HCT116 (cell line): ENCODE data around the gene SLC40A1. TPM values are rescaled to one million over a fixed set of nuclear protein-coding genes. Genes with fewer than 3 reads are reported as not detected.

Source experiments
- ATAC-seq: fragments of 200-7000 bp; cut with Tn5 transposase; 2 replicates; pipeline ENCODE4 v1.9.1; 2020; ENCODE audit warnings: mild to moderate bottlenecking, moderate library complexity
- BruUV-seq: library from RNA; stranded (reverse); fragments of 400-500 nt; replicated peaks from 2 replicates; lab custom pipeline; 2021; lab: Mats Ljungman, UMichigan
- CTCF ChIA-PET: fragments of 300-600 bp; sonication (Branson Sonifier 250); formaldehyde crosslinking; loops from one replicate; lab custom pipeline; 2021; ENCODE audit warnings: antibody characterized with exemption; lab: Charles Lee
- POLR2A ChIA-PET: fragments of 300-600, 350-600 bp; sonication (Branson Sonifier 250); formaldehyde crosslinking; loops from one replicate; lab custom pipeline; 2021; ENCODE audit warnings: antibody characterized with exemption; lab: Charles Lee
- RAD21 ChIA-PET, 2 experiments: fragments of 300-600 bp; sonication (Branson Sonifier 250); formaldehyde crosslinking; loops; one replicate each; lab custom pipeline; 2023; ENCODE audit warnings: low total read pairs in 2 of 2; ENCODE audit not compliant: uncharacterized antibody in 2 of 2, unreplicated experiment in 2 of 2, low non-redundant PET in 1 of 2; lab: Charles Lee
- DNase-seq: peaks from one replicate; pipeline ENCODE4 v3.0.0-alpha.2; 2010; ENCODE audit warnings: low read depth, low spot score
- H2AFZ ChIP-seq: fragments of 200-600 bp; shearing (Covaris generic), sonication (generic); 2 replicates; pipeline ENCODE4 v1.6.1; 2017; ENCODE audit warnings: low read depth, mixed run types, mixed read lengths, antibody characterized with exemption, low read length; ENCODE audit not compliant: poor library complexity, severe bottlenecking
- H3K27ac ChIP-seq: 2 replicates; pipeline ENCODE4 v1.5.1; 2012; ENCODE audit warnings: low read depth, low read length
- H3K27me3 ChIP-seq: fragments of 200-600 bp; sonication (generic); 2 replicates; pipeline ENCODE4 v1.6.1; 2016; ENCODE audit warnings: mixed run types, low read length, mixed read lengths; ENCODE audit not compliant: insufficient read depth
- H3K36me3 ChIP-seq, 2 experiments: fragments of 200-500 bp in 1 of 2; fragments of 200-600 bp in 1 of 2; sonication (Bioruptor generic) in 1 of 2; sonication (generic) in 1 of 2; 2 replicates each; pipeline versions ENCODE4 v1.5.1 to v1.6.1; 2014 to 2016; ENCODE audit warnings: low read length in 2 of 2, inconsistent platforms in 1 of 2, mixed read lengths in 1 of 2, mixed run types in 1 of 2; ENCODE audit not compliant: insufficient read depth in 2 of 2, control insufficient read depth in 1 of 2
- H3K4me1 ChIP-seq, 2 experiments: fragments of 200-600 bp in 1 of 2; sonication (generic) in 1 of 2; 2 replicates each; pipeline versions ENCODE4 v1.5.1 to v1.6.1; 2012 to 2017; ENCODE audit warnings: low read length in 2 of 2, inconsistent platforms in 1 of 2, mild to moderate bottlenecking in 1 of 2, mixed read lengths in 1 of 2, mixed run types in 1 of 2, moderate library complexity in 1 of 2; ENCODE audit not compliant: insufficient read depth in 2 of 2, control insufficient read depth in 1 of 2
- H3K4me2 ChIP-seq: fragments of 200-600 bp; sonication (generic); 2 replicates; pipeline ENCODE4 v1.6.1; 2017; ENCODE audit warnings: mixed run types, low read length, mixed read lengths
- H3K4me3 ChIP-seq, 2 experiments: fragments of 200-600 bp in 1 of 2; sonication (generic) in 1 of 2; replicated peaks in 1 of 2; 2 replicates each; pipeline ENCODE4 v1.5.1; 2011 to 2016; ENCODE audit warnings: low read length in 2 of 2, control low read depth in 1 of 2, low read depth in 1 of 2, mild to moderate bottlenecking in 1 of 2, mixed read lengths in 1 of 2, mixed run types in 1 of 2
- H3K79me2 ChIP-seq: fragments of 200-600 bp; sonication (generic); 2 replicates; pipeline ENCODE4 v1.6.1; 2017; ENCODE audit warnings: mild to moderate bottlenecking, mixed run types, low read length, moderate library complexity, mixed read lengths; ENCODE audit not compliant: insufficient read depth
- H3K9ac ChIP-seq: fragments of 200-600 bp; sonication (generic); 2 replicates; pipeline ENCODE4 v1.6.1; 2016; ENCODE audit warnings: low read length, mixed read lengths
- H3K9me2 ChIP-seq: fragments of 200-600 bp; sonication (generic), shearing (Covaris generic); 2 replicates; pipeline ENCODE4 v1.6.1; 2017; ENCODE audit warnings: mixed run types, mild to moderate bottlenecking, moderate library complexity; ENCODE audit not compliant: insufficient read depth
- H3K9me3 ChIP-seq, 2 experiments: fragments of 200-500 bp in 1 of 2; fragments of 200-600 bp in 1 of 2; sonication (Bioruptor generic) in 1 of 2; sonication (generic) in 1 of 2; 2 replicates each; pipeline ENCODE4 v1.6.1; 2014 to 2017; ENCODE audit warnings: low read length in 2 of 2, mixed read lengths in 2 of 2, inconsistent platforms in 1 of 2, low read depth in 1 of 2, mild to moderate bottlenecking in 1 of 2, mixed run types in 1 of 2, moderate library complexity in 1 of 2; ENCODE audit not compliant: control insufficient read depth in 1 of 2, insufficient read depth in 1 of 2
- H4K20me1 ChIP-seq: fragments of 200-600 bp; sonication (generic), shearing (Covaris generic); 2 replicates; pipeline ENCODE4 v1.6.1; 2017; ENCODE audit warnings: mixed run types, mild to moderate bottlenecking, moderate library complexity; ENCODE audit not compliant: insufficient read depth
- ATF3 ChIP-seq: IDR thresholded peaks from 2 replicates; pipeline ENCODE4 v1.6.1; 2012
- CBX3 ChIP-seq: IDR thresholded peaks from 2 replicates; pipeline ENCODE4 v1.6.1; 2012; ENCODE audit warnings: low read depth
- CTCF ChIP-seq, 3 experiments: fragments of 200-600 bp in 1 of 3; sonication (generic) in 1 of 3; IDR thresholded peaks in 2 of 3; conservative IDR thresholded peaks in 1 of 3; 2 replicates each; pipeline ENCODE4 v1.5.1; 2012 to 2017; ENCODE audit warnings: low read depth in 2 of 3, low read length in 2 of 3, antibody characterized with exemption in 1 of 3, borderline replicate concordance in 1 of 3, control low read depth in 1 of 3, mild to moderate bottlenecking in 1 of 3, mixed read lengths in 1 of 3, mixed run types in 1 of 3, moderate library complexity in 1 of 3; ENCODE audit not compliant: insufficient read depth in 1 of 3
- EGR1 ChIP-seq: IDR thresholded peaks from 2 replicates; pipeline ENCODE4 v1.6.1; 2012; ENCODE audit warnings: low read depth
- ELF1 ChIP-seq: IDR thresholded peaks from 2 replicates; pipeline ENCODE4 v1.6.1; 2012; ENCODE audit warnings: low read depth, borderline replicate concordance
- FOSL1 ChIP-seq: IDR thresholded peaks from 2 replicates; pipeline ENCODE4 v1.6.1; 2012; ENCODE audit warnings: low read depth
- JUND ChIP-seq: IDR thresholded peaks from 2 replicates; pipeline ENCODE4 v1.6.1; 2012
- SP1 ChIP-seq: IDR thresholded peaks from 2 replicates; pipeline ENCODE4 v1.6.1; 2012; ENCODE audit warnings: low read depth
- TCF7L2 ChIP-seq: IDR thresholded peaks from 2 replicates; pipeline ENCODE4 v1.7.0; 2011; ENCODE audit warnings: borderline replicate concordance, inconsistent platforms; ENCODE audit not compliant: insufficient read depth, insufficient read length; ENCODE audit errors: extremely low read depth
- ZBTB33 ChIP-seq: IDR thresholded peaks from 2 replicates; pipeline ENCODE4 v1.6.1; 2011; ENCODE audit warnings: mild to moderate bottlenecking, low read length, moderate library complexity; ENCODE audit not compliant: insufficient replicate concordance; ENCODE audit errors: extremely low read depth
- intact Hi-C: fragments of 100-400 bp; cut with micrococcal nuclease; formaldehyde crosslinking; loops from 2 replicates; pipeline ENCODE4 v1.10.0; 2022
- total RNA-seq: library from RNA; stranded (reverse); gene quantifications from one replicate; pipeline ENCODE4 v1.2.1, GENCODE V29; 2021; ENCODE audit not compliant: unreplicated experiment

The SLC40A1 gene
- total RNA-seq, 1 experiment from 2014 or later, result 1.5 TPM

GRCh38 chr2:189583227-189584198, 2.9 kb upstream of the SLC40A1 start:
- Histone ChIP-seq H3K4me3 (no peak overlapping the region), H3K27ac (no peak overlapping the region), H3K36me3 (no peaks in the 10 kb centered on the region), H3K27me3 (no peaks in the 10 kb centered on the region), H3K79me2 (no peaks in the 10 kb centered on the region), H4K20me1 (no peaks in the 10 kb centered on the region), H3K9ac (no peak overlapping the region), H3K4me1 (peaks cover 0 to 5% of the 10 kb centered on the region in 2 experiments; a peak in 1 of 4 replicates), H3K9me2 (no peaks in the 10 kb centered on the region), H2AFZ (no peak overlapping the region), H3K4me2 (no peak overlapping the region), H3K9me3 (no peaks in the 10 kb centered on the region)
- no peak for TF ChIP-seq TCF7L2
- intact Hi-C loops, result no loop called here
- no peak for DNase-seq
- CTCF ChIA-PET, result no interaction called here
- ATAC-seq, result no peak
- RAD21 ChIA-PET, result no interaction called here
- POLR2A ChIA-PET, result no interaction called here
- no TSS peak for BruUV-seq

- BruUV-seq, result no TSS peak
- CTCF ChIA-PET, result no interaction called here
- Histone ChIP-seq H3K4me1 (peaks cover 0 to 5% of the 10 kb centered on the region in 2 experiments; a peak in 1 of 4 replicates), H3K36me3 (no peaks in the 10 kb centered on the region), H4K20me1 (no peaks in the 10 kb centered on the region), H3K27ac (no peak overlapping the region), H3K9me3 (no peaks in the 10 kb centered on the region), H3K4me2 (no peak overlapping the region), H3K9me2 (no peaks in the 10 kb centered on the region), H3K27me3 (no peaks in the 10 kb centered on the region), H3K79me2 (no peaks in the 10 kb centered on the region), H3K4me3 (no peak overlapping the region), H2AFZ (no peak overlapping the region), H3K9ac (no peak overlapping the region)
- POLR2A ChIA-PET, result no interaction called here
- intact Hi-C loops, result no loop called here
- RAD21 ChIA-PET, result no interaction called here
- no peak for ATAC-seq
- no peak for DNase-seq
- TF ChIP-seq JUND (no peak), ATF3 (no peak), CBX3 (no peak), SP1 (no peak), ZBTB33 (no peak), CTCF (IDR thresholded peaks at IDR 0.05 in 2 of 3, conservative IDR thresholded peaks at IDR 0.05 in 1 of 3; ENCODE audit: borderline replicate concordance in 1 of 3, insufficient read depth in 1 of 3, low read depth in 2 of 3, low read length in 2 of 3) (no peak), ELF1 (no peak), EGR1 (no peak), FOSL1 (no peak)
Observed at GRCh38 chr2:189582809-189583192, 2.2 kb upstream of the SLC40A1 start.
